IPS-20b (cell line): Measurements from ENCODE around the gene LORICRIN.
"Not testable (repeated sequence)": the region's sequence is repeated elsewhere in the genome, so short reads cannot be mapped to it uniquely, and the experiment has no call there.

Experiments
- H3K27ac ChIP-seq: one replicate; pipeline ENCODE4 v1.5.1; 2013; ENCODE audit warnings: low read length
- H3K27me3 ChIP-seq: 2 replicates; pipeline ENCODE4 v1.6.1; 2013; ENCODE audit warnings: mild to moderate bottlenecking, low read length, inconsistent platforms; ENCODE audit not compliant: insufficient read depth
- H3K36me3 ChIP-seq: 2 replicates; pipeline ENCODE4 v1.6.1; 2013; ENCODE audit warnings: low read depth, mild to moderate bottlenecking, inconsistent platforms, low read length, moderate library complexity; ENCODE audit not compliant: insufficient read depth
- H3K4me1 ChIP-seq: 2 replicates; pipeline ENCODE4 v1.6.1; 2013; ENCODE audit warnings: mild to moderate bottlenecking, control low read depth, inconsistent platforms, low read length, moderate library complexity; ENCODE audit not compliant: insufficient read depth
- H3K4me3 ChIP-seq: 2 replicates; pipeline ENCODE4 v1.5.1; 2013; ENCODE audit warnings: mild to moderate bottlenecking, low read length, inconsistent platforms
- H3K9ac ChIP-seq: 2 replicates; pipeline ENCODE4 v1.6.1; 2013; ENCODE audit warnings: low read depth, mild to moderate bottlenecking, inconsistent platforms, low read length, moderate library complexity
- H3K9me3 ChIP-seq: 2 replicates; pipeline ENCODE4 v1.6.1; 2013; ENCODE audit warnings: mild to moderate bottlenecking, low read depth, low read length, inconsistent platforms; ENCODE audit not compliant: insufficient read depth

LORICRIN gene

DNA sequence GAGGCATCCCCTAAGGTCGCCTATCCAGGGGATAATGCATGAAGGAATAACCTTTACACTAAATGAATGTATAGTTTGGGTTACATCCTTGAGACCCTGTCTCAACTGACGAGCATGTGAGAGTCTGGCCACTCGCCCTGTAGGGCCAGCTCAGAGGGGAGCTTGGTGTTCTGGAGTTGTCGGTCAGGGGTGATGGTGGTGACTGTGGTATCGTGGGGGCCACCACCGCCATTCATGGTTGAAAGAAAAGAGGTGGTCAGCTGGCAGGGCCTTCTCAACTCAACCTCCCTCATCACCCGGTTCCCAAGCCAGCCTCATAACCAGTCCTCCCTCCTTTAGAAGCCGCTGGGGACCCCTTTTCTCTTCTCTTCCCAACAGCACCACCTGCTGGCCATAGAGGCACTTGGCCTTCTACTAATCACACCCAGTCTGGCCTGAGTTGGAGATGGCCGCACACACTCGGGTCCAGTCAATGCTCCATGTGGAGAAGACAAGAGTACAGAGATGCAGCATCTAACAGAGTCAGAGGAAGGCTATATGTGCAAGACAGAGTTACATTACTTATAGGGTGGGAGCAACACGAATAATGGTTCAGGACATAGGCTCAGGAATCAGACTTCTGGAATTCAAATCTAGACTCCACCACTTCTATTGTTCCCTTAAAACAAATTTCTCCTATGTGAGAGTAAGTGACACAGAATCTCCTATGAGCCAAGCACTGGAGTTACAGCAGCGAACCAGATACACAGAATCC, 30.2 kb upstream of the LORICRIN start:
- H3K27ac ChIP-seq, H3K4me1 ChIP-seq, H3K4me3 ChIP-seq, H3K27me3 ChIP-seq, H3K36me3 ChIP-seq, H3K9ac ChIP-seq, H3K9me3 ChIP-seq: not testable (repeated sequence)

GRCh38 chr1:153231363-153231762, 28.1 kb upstream of the LORICRIN start:
- Histone ChIP-seq H3K9me3 (no peaks in the 10 kb centered on the region), H3K36me3 (no peaks in the 10 kb centered on the region), H3K9ac (no peak overlapping the region), H3K4me3 (no peak overlapping the region), H3K27ac (no peak overlapping the region), H3K27me3 (no peaks in the 10 kb centered on the region; the same call in 1 of the 2 replicates), H3K4me1 (no peaks in the 10 kb centered on the region)

DNA sequence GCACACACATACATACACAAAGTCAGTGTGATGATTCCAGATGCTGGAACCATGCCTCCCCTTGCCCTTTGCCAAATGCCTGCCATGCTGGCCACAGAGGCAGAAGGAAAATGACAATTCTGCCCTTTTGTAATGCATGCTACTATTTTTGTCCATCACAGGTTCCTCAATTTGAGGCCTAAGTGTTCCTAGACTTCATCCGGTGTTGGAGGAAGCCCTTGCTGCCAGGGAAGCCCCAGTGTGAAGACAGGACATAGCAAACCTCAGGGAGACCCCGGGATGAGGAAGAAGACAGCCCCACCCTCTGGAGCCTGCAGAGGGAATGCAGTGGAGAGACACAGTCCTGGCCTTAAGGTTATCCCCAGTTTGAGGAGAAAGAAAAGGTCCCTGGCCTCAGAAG, 27.7 kb upstream of the LORICRIN start:
- H3K9me3 ChIP-seq: no peaks in the 10 kb centered on the region
- H3K9ac ChIP-seq: no peak overlapping the region
- no peaks in the 10 kb centered on the region; the same call in 1 of the 2 replicates for H3K27me3 ChIP-seq
- H3K4me1 ChIP-seq: no peaks in the 10 kb centered on the region
- H3K4me3 ChIP-seq: no peak overlapping the region
- no peak overlapping the region for H3K27ac ChIP-seq
- H3K36me3 ChIP-seq: no peaks in the 10 kb centered on the region

- no peak overlapping the region for H3K9ac ChIP-seq
- no peaks in the 10 kb centered on the region for H3K9me3 ChIP-seq
- no peak overlapping the region for H3K27ac ChIP-seq
- no peak overlapping the region for H3K4me3 ChIP-seq
- H3K4me1 ChIP-seq: no peaks in the 10 kb centered on the region
- no peaks in the 10 kb centered on the region for H3K36me3 ChIP-seq
- no peaks in the 10 kb centered on the region; the same call in 1 of the 2 replicates for H3K27me3 ChIP-seq
These were observed 26.9 kb upstream of the LORICRIN start for GRCh38 chr1:153232553-153232952.

- no peaks in the 10 kb centered on the region; the same call in 1 of the 2 replicates for H3K27me3 ChIP-seq
- no peaks in the 10 kb centered on the region for H3K36me3 ChIP-seq
- H3K4me1 ChIP-seq: no peaks in the 10 kb centered on the region
- no peaks in the 10 kb centered on the region for H3K9me3 ChIP-seq
- no peak overlapping the region for H3K4me3 ChIP-seq
- no peak overlapping the region for H3K9ac ChIP-seq
- H3K27ac ChIP-seq: no peak overlapping the region
These were observed 26.0 kb upstream of the LORICRIN start for GRCh38 chr1:153233448-153233847.

DNA sequence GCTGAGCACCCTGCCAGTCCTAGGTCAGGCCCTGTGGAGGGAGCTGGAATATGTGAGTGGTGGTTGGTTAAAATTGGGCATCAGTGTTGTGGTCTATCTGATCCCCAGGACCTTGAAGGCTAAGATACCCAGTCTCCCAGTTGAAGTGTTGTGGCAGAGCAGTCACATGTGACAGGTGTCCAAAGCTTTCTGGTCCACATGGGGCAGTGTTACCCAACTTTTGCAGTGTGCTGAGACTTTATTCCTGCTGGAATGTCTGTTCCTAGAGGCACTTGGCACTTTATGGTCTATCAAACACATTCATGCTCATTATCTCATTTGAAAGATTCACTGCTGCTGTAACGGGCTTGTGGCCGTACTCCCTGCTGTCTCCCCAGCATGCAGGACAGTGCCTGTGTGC, 21.0 kb upstream of the LORICRIN start:
- no peak overlapping the region for H3K4me3 ChIP-seq
- H3K4me1 ChIP-seq: no peaks in the 10 kb centered on the region
- no peak overlapping the region for H3K9ac ChIP-seq
- no peaks in the 10 kb centered on the region for H3K36me3 ChIP-seq
- H3K27ac ChIP-seq: no peak overlapping the region
- H3K9me3 ChIP-seq: no peaks in the 10 kb centered on the region
- no peaks in the 10 kb centered on the region for H3K27me3 ChIP-seq

- Histone ChIP-seq H3K27ac (no peak overlapping the region), H3K9me3 (no peaks in the 10 kb centered on the region), H3K4me3 (no peak overlapping the region), H3K9ac (no peak overlapping the region), H3K36me3 (no peaks in the 10 kb centered on the region), H3K4me1 (no peaks in the 10 kb centered on the region), H3K27me3 (no peaks in the 10 kb centered on the region)
These were observed 17.3 kb upstream of the LORICRIN start for GRCh38 chr1:153242160-153242559.

DNA sequence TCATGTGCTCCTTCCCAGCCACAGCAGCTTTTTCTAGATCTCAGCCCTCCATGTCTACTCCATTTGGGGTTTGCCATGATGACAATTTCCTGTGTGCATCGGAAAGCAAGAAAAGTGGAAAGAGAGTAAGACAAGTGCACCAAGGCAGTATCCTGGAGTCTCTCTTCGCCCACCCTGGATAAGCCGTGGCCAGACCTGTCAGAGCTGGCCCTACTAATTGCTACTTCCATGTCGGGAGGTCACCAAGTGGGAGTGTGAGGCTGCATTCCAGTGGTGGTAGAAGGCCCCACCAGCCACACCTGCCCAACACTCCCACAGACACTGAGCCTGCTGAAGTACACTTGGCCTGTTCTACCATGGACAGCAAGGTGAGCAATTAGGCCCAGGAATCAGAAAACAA, 14.0 kb upstream of the LORICRIN start:
- no peak overlapping the region for H3K9ac ChIP-seq
- H3K9me3 ChIP-seq: no peaks in the 10 kb centered on the region
- no peaks in the 10 kb centered on the region for H3K36me3 ChIP-seq
- H3K27me3 ChIP-seq: no peaks in the 10 kb centered on the region
- no peaks in the 10 kb centered on the region for H3K4me1 ChIP-seq
- H3K27ac ChIP-seq: no peak overlapping the region
- no peak overlapping the region for H3K4me3 ChIP-seq

- H3K36me3 ChIP-seq: no peaks in the 10 kb centered on the region
- H3K27ac ChIP-seq: no peak overlapping the region
- H3K27me3 ChIP-seq: no peaks in the 10 kb centered on the region
- H3K4me3 ChIP-seq: no peak overlapping the region
- no peak overlapping the region for H3K9ac ChIP-seq
- H3K9me3 ChIP-seq: no peaks in the 10 kb centered on the region
- H3K4me1 ChIP-seq: no peaks in the 10 kb centered on the region
These were observed 13.5 kb upstream of the LORICRIN start for GRCh38 chr1:153246018-153246417.

- no peak overlapping the region for H3K9ac ChIP-seq
- H3K4me1 ChIP-seq: no peaks in the 10 kb centered on the region
- no peaks in the 10 kb centered on the region for H3K27me3 ChIP-seq
- H3K27ac ChIP-seq: no peak overlapping the region
- H3K9me3 ChIP-seq: no peaks in the 10 kb centered on the region
- H3K36me3 ChIP-seq: no peaks in the 10 kb centered on the region
- H3K4me3 ChIP-seq: no peak overlapping the region
These were observed 12.7 kb upstream of the LORICRIN start for GRCh38 chr1:153246825-153247224.

DNA sequence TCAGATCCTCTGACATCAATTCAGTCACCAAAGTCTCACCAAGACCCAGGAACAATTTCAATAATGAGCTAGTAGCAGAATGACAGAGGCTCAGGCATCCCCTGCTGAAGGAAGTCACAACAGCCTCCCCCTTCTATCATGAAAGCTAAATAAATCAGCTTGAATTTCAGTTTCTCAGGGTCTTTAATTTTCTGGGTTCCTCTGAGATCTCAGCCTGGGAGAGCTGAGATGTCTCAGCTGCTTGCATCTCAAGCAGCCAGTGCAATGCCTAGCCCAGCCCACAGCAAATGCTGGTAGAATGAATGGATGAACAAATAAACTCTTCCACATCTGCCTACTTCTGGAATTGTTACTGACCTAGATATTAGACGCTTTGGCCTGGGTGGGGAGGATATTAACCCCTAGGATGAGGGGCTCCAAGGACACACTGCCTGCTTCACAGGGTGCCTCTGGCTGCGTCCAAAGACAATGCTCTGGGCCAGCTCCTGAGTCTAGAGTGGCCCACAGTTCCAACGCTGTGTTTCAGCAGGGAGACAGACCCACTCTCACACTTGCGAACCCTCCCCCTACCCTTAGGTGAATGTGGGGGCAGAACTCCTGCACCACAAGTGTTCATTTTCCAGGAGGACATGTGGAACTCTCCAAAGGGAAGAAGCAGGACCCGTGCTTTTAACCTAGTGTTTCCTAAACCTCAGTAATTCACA, 11.2 kb upstream of the LORICRIN start:
- Histone ChIP-seq H3K9ac (no peak overlapping the region), H3K27ac (no peak overlapping the region), H3K4me1 (no peaks in the 10 kb centered on the region), H3K27me3 (no peaks in the 10 kb centered on the region), H3K36me3 (no peaks in the 10 kb centered on the region), H3K9me3 (no peaks in the 10 kb centered on the region), H3K4me3 (no peak overlapping the region)

DNA sequence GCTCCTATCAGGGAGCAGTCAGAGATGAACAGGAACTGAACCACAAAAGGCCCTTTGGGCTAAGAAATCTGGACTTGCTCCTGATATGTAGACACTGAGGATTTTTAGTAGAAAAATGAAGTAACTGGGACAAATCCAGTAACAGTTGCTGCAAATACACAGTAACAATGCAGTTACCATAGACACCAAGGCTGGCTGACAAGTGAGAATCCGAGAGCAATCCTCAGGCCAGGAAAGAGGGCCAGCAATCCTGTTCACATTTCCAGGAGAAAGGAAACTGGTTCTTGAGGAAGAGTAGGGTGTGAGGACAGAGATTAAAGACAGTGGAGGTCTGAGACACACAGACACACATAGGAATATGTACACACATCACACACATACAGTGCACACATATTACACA, 9.3 kb upstream of the LORICRIN start:
- Histone ChIP-seq H3K4me3 (no peak overlapping the region), H3K9me3 (no peaks in the 10 kb centered on the region), H3K9ac (no peak overlapping the region), H3K27me3 (no peaks in the 10 kb centered on the region; the same call in 1 of the 2 replicates), H3K4me1 (no peaks in the 10 kb centered on the region), H3K27ac (no peak overlapping the region), H3K36me3 (no peaks in the 10 kb centered on the region)
